ENCODE measurements around the gene AIDA. TPM values are rescaled to one million over a fixed set of nuclear protein-coding genes. Genes with fewer than 3 reads are reported as not detected.

AIDA gene
- total RNA-seq, 1 donor from 2014 or later = 74.5 TPM

- Mint-ChIP-seq H3K9me3 (ENCODE audit: low read depth) (no peaks in the 10 kb centered on the region), H3K27me3 (ENCODE audit: low read depth) (no peaks in the 10 kb centered on the region), H3K4me3 (ENCODE audit: unreplicated experiment) (no peak overlapping the region), H3K36me3 (ENCODE audit: low read depth) (peaks cover 29% of the 10 kb centered on the region), H3K4me1 (ENCODE audit: low read depth) (peaks cover 33% of the 10 kb centered on the region), H3K27ac (ENCODE audit: unreplicated experiment) (peak overlapping the region; percentile 53)
- peak; percentile 94 for TF ChIP-seq CTCF (IDR thresholded peaks at IDR 0.05)
- DNase-seq (ENCODE audit: low spot score) = no peak
These were observed 77.9 kb downstream of the AIDA start for GRCh38 chr1:222634180-222635013.

GRCh38 chr1:222632749-222633148, 79.5 kb downstream of the AIDA start:
- Mint-ChIP-seq H3K4me3 (ENCODE audit: unreplicated experiment) (no peak overlapping the region), H3K4me1 (ENCODE audit: low read depth) (peaks cover 44% of the 10 kb centered on the region), H3K27ac (ENCODE audit: unreplicated experiment) (peak overlapping the region; percentile 46), H3K9me3 (ENCODE audit: low read depth) (no peaks in the 10 kb centered on the region), H3K27me3 (ENCODE audit: low read depth) (no peaks in the 10 kb centered on the region), H3K36me3 (ENCODE audit: low read depth) (peaks cover 25% of the 10 kb centered on the region)
- no peak for DNase-seq (ENCODE audit: low spot score)
- TF ChIP-seq CTCF (IDR thresholded peaks at IDR 0.05) = no peak

- Mint-ChIP-seq H3K36me3 (ENCODE audit: low read depth) (peaks cover 30% of the 10 kb centered on the region), H3K27me3 (ENCODE audit: low read depth) (no peaks in the 10 kb centered on the region), H3K4me1 (ENCODE audit: low read depth) (peaks cover 50% of the 10 kb centered on the region), H3K4me3 (ENCODE audit: unreplicated experiment) (no peak overlapping the region), H3K9me3 (ENCODE audit: low read depth) (no peaks in the 10 kb centered on the region), H3K27ac (ENCODE audit: unreplicated experiment) (peak overlapping the region; percentile 28)
- no peak for DNase-seq (ENCODE audit: low spot score)
- no peak for TF ChIP-seq CTCF (IDR thresholded peaks at IDR 0.05)
These were observed 80.6 kb downstream of the AIDA start for GRCh38 chr1:222631611-222632208.

GRCh38 chr1:222629921-222630535, 82.3 kb downstream of the AIDA start:
- H3K4me1 Mint-ChIP-seq (ENCODE audit: low read depth) = peaks cover 50% of the 10 kb centered on the region
- no peak for TF ChIP-seq CTCF (IDR thresholded peaks at IDR 0.05)
- no peaks in the 10 kb centered on the region for H3K9me3 Mint-ChIP-seq (ENCODE audit: low read depth)
- peaks cover 30% of the 10 kb centered on the region for H3K36me3 Mint-ChIP-seq (ENCODE audit: low read depth)
- H3K27ac Mint-ChIP-seq (ENCODE audit: unreplicated experiment) = peak overlapping the region; percentile 87
- no peak overlapping the region for H3K4me3 Mint-ChIP-seq (ENCODE audit: unreplicated experiment)
- DNase-seq (ENCODE audit: low spot score) = no peak
- H3K27me3 Mint-ChIP-seq (ENCODE audit: low read depth) = no peaks in the 10 kb centered on the region

GRCh38 chr1:222627232-222627631, 85.1 kb downstream of the AIDA start:
- Mint-ChIP-seq H3K9me3 (ENCODE audit: low read depth) (no peaks in the 10 kb centered on the region), H3K27me3 (ENCODE audit: low read depth) (no peaks in the 10 kb centered on the region), H3K4me1 (ENCODE audit: low read depth) (peaks cover 44% of the 10 kb centered on the region), H3K27ac (ENCODE audit: unreplicated experiment) (peak overlapping the region; percentile 29), H3K36me3 (ENCODE audit: low read depth) (peaks cover 32% of the 10 kb centered on the region), H3K4me3 (ENCODE audit: unreplicated experiment) (no peak overlapping the region)
- no peak for DNase-seq (ENCODE audit: low spot score)
- TF ChIP-seq CTCF (IDR thresholded peaks at IDR 0.05) = no peak

All from chondrocyte (in vitro differentiated cells).